ENCODE measurements around the gene PTPRU. TPM values are rescaled to one million over a fixed set of nuclear protein-coding genes. Genes with fewer than 3 reads are reported as not detected.

The PTPRU gene
- total RNA-seq, 1 experiment from 2014 or later, result 0.72 TPM

DNA sequence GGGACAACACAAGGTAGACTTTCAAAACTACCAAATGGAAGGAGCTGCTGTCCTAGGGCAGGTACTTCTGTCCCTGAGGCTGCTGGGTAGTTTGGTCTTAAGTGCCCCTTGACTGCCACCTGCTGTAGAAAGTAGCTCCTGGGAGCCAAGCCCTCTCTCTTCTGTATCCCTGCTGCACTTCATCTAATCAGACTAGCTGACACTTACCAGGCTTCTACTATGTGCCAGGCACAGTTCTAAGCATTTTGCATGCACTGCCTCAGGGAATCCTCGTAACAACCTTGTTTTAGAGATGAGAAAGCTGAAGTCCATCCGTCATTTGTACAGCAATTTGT is 38.8 kb upstream of the PTPRU start:
- no TSS peak for BruUV-seq (replicated peaks)
- H3K27ac ChIP-seq (ENCODE audit: low read length), result no peak overlapping the region
- peaks cover 3% of the 10 kb centered on the region for H3K36me3 ChIP-seq (ENCODE audit: control insufficient read depth, insufficient read depth, low read length)
- intact Hi-C loops (cut with micrococcal nuclease; ENCODE audit: unreplicated experiment), result no loop called here
- ChIA-PET CTCF (interaction anchor here (0.8 to 1.3 kb wide), 3 partner anchors 16 to 142 kb away, joined by 3 to 8 read pairs (median 4); partner anchors contain the start of gene SRSF4), POLR2A (interaction anchor here (0.7 kb wide), 1 partner anchor 16 kb away, joined by 3 read pairs; the partner anchor contains the start of gene SRSF4)
- peaks cover 5% of the 10 kb centered on the region for H3K4me1 ChIP-seq (ENCODE audit: control insufficient read depth, insufficient read depth, low read length)
- in situ Hi-C loops (cut with HindIII; ENCODE audit: low pct_unique_long_range_greater_than_20kb, low sequenced_read_pairs), result no loop called here
- no peaks in the 10 kb centered on the region for H3K27me3 ChIP-seq (ENCODE audit: control insufficient read depth, insufficient read depth, low read length)
- no peaks in the 10 kb centered on the region for H3K9me3 ChIP-seq (ENCODE audit: control insufficient read depth, insufficient read depth, low read depth, low read length)
- ATAC-seq (peak; percentile 91), DNase-seq (ENCODE audit: low read depth, low spot score) (no peak)
- TF ChIP-seq SIN3A (IDR thresholded peaks at IDR 0.05; ENCODE audit: borderline replicate concordance, insufficient read depth, low read depth, low read length) (no peak), POLR2AphosphoS5 (IDR thresholded peaks at IDR 0.05; ENCODE audit: low read depth, low read length) (no peak), TCF7L2 (IDR thresholded peaks at IDR 0.05; ENCODE audit: low read depth, low read length) (no peak)
- TF ChIP-seq, protein P1, sequence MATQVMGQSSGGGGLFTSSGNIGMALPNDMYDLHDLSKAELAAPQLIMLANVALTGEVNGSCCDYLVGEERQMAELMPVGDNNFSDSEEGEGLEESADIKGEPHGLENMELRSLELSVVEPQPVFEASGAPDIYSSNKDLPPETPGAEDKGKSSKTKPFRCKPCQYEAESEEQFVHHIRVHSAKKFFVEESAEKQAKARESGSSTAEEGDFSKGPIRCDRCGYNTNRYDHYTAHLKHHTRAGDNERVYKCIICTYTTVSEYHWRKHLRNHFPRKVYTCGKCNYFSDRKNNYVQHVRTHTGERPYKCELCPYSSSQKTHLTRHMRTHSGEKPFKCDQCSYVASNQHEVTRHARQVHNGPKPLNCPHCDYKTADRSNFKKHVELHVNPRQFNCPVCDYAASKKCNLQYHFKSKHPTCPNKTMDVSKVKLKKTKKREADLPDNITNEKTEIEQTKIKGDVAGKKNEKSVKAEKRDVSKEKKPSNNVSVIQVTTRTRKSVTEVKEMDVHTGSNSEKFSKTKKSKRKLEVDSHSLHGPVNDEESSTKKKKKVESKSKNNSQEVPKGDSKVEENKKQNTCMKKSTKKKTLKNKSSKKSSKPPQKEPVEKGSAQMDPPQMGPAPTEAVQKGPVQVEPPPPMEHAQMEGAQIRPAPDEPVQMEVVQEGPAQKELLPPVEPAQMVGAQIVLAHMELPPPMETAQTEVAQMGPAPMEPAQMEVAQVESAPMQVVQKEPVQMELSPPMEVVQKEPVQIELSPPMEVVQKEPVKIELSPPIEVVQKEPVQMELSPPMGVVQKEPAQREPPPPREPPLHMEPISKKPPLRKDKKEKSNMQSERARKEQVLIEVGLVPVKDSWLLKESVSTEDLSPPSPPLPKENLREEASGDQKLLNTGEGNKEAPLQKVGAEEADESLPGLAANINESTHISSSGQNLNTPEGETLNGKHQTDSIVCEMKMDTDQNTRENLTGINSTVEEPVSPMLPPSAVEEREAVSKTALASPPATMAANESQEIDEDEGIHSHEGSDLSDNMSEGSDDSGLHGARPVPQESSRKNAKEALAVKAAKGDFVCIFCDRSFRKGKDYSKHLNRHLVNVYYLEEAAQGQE (IDR thresholded peaks at IDR 0.05; ENCODE audit: insufficient read depth in 1 of 2, low read depth in 2 of 2, low read length in 1 of 2), result no peak
- TF ChIP-seq, protein P2, sequence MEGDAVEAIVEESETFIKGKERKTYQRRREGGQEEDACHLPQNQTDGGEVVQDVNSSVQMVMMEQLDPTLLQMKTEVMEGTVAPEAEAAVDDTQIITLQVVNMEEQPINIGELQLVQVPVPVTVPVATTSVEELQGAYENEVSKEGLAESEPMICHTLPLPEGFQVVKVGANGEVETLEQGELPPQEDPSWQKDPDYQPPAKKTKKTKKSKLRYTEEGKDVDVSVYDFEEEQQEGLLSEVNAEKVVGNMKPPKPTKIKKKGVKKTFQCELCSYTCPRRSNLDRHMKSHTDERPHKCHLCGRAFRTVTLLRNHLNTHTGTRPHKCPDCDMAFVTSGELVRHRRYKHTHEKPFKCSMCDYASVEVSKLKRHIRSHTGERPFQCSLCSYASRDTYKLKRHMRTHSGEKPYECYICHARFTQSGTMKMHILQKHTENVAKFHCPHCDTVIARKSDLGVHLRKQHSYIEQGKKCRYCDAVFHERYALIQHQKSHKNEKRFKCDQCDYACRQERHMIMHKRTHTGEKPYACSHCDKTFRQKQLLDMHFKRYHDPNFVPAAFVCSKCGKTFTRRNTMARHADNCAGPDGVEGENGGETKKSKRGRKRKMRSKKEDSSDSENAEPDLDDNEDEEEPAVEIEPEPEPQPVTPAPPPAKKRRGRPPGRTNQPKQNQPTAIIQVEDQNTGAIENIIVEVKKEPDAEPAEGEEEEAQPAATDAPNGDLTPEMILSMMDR (IDR thresholded peaks at IDR 0.05), result no peak; the same call in 1 of the 2 replicates
- H3K4me3 ChIP-seq (ENCODE audit: low read depth in 2 of 2, low read length in 2 of 2), result no peak overlapping the region

DNA sequence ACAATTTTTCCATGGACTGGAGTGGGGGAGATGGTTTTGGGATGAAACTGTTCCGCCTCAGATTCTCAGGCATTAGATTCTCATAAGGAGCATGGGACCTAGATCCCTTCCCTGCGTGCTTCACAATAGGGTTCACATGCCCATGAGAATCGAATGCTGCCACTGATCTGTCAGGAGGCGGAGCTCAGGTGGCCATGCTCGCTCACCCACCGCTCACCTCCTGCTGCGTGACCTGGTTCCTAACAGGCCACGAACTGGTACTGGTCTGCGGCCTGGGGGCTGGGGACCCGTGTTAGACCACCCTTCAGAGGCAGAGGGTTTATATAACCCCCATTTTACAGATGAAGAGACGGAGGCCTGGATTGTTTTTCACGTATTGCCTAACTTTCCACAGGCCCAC is 38.3 kb upstream of the PTPRU start:
- H3K4me3 ChIP-seq (ENCODE audit: low read depth in 2 of 2, low read length in 2 of 2), result no peak overlapping the region
- intact Hi-C loops (cut with micrococcal nuclease; ENCODE audit: unreplicated experiment), result no loop called here
- ChIA-PET POLR2A (interaction anchor here (0.7 kb wide), 1 partner anchor 16 kb away, joined by 3 read pairs; the partner anchor contains the start of gene SRSF4), CTCF (interaction anchor here (0.8 to 1.3 kb wide), 3 partner anchors 16 to 142 kb away, joined by 3 to 8 read pairs (median 4); partner anchors contain the start of gene SRSF4)
- in situ Hi-C loops (cut with HindIII; ENCODE audit: low pct_unique_long_range_greater_than_20kb, low sequenced_read_pairs), result no loop called here
- no peak overlapping the region for H3K27ac ChIP-seq (ENCODE audit: low read length)
- BruUV-seq (replicated peaks), result no TSS peak
- H3K36me3 ChIP-seq (ENCODE audit: control insufficient read depth, insufficient read depth, low read length), result peaks cover 3% of the 10 kb centered on the region
- H3K9me3 ChIP-seq (ENCODE audit: control insufficient read depth, insufficient read depth, low read depth, low read length), result no peaks in the 10 kb centered on the region
- DNase-seq (ENCODE audit: low read depth, low spot score) (no peak), ATAC-seq (no peak)
- peaks cover 8% of the 10 kb centered on the region for H3K4me1 ChIP-seq (ENCODE audit: control insufficient read depth, insufficient read depth, low read length)
- TF ChIP-seq, protein P2 (IDR thresholded peaks at IDR 0.05), result no peak
- TF ChIP-seq POLR2AphosphoS5 (IDR thresholded peaks at IDR 0.05; ENCODE audit: low read depth, low read length) (no peak), SIN3A (IDR thresholded peaks at IDR 0.05; ENCODE audit: borderline replicate concordance, insufficient read depth, low read depth, low read length) (no peak), TCF7L2 (IDR thresholded peaks at IDR 0.05; ENCODE audit: low read depth, low read length) (no peak)
- TF ChIP-seq, protein P1 (IDR thresholded peaks at IDR 0.05; ENCODE audit: insufficient read depth in 1 of 2, low read depth in 2 of 2, low read length in 1 of 2), result no peak
- no peaks in the 10 kb centered on the region for H3K27me3 ChIP-seq (ENCODE audit: control insufficient read depth, insufficient read depth, low read length)
